Mucosa of rectum (tissue), 2 donors: ENCODE results near the gene AMBRA1.

Source experiments
- H3K27ac ChIP-seq, 2 donors: one replicate each; pipeline ENCODE4 v1.7.0; 2013; ENCODE audit warnings: inconsistent platforms in 2 of 2, low read depth in 2 of 2, low read length in 2 of 2
- H3K27me3 ChIP-seq, 2 donors: one replicate each; pipeline ENCODE4 v1.7.0; 2013; ENCODE audit warnings: low read length in 2 of 2; ENCODE audit not compliant: control insufficient read depth in 2 of 2, insufficient read depth in 2 of 2
- H3K36me3 ChIP-seq, 2 donors: one replicate each; pipeline ENCODE4 v1.7.0; 2013; ENCODE audit warnings: low read length in 2 of 2; ENCODE audit not compliant: control insufficient read depth in 2 of 2, insufficient read depth in 2 of 2
- H3K4me1 ChIP-seq, 2 donors: one replicate each; pipeline ENCODE4 v1.7.0; 2013; ENCODE audit warnings: low read length in 2 of 2, mild to moderate bottlenecking in 1 of 2; ENCODE audit not compliant: control insufficient read depth in 2 of 2, insufficient read depth in 2 of 2
- H3K4me3 ChIP-seq, 2 donors: one replicate each; pipeline ENCODE4 v1.7.0; 2013; ENCODE audit warnings: low read length in 2 of 2
- H3K9ac ChIP-seq, 2 donors: one replicate each; pipeline ENCODE4 v1.7.0; 2013; ENCODE audit warnings: low read length in 2 of 2, low read depth in 1 of 2, mild to moderate bottlenecking in 1 of 2
- H3K9me3 ChIP-seq, 2 donors: one replicate each; pipeline ENCODE4 v1.7.0; 2013; ENCODE audit warnings: low read length in 2 of 2; ENCODE audit not compliant: control insufficient read depth in 2 of 2
- donor health status: healthy.
- donor health status: Normal muscosa, but diverticular disease.

The AMBRA1 gene

DNA sequence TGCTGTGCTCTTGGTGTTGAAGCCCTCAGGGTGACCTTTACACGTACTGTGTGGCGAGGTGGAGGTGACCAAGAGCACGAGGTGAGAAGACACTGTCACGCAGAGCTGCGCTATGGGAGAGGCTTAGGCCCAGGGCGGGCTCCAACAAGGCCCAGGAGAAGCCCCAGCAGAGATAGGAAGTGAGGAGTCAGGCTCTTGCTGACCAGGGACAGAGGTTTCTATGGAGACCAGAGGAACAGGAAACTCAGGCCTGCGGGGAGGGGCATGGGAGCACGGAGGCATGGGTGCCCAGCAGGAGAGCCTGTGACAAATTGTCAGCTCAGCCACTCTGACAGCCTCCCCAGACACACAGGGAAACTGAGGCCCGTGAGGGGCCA is 230.8 kb downstream of the AMBRA1 start:
- Histone ChIP-seq H3K9ac (no peak overlapping the region), H3K27me3 (no peaks in the 10 kb centered on the region), H3K4me3 (no peak overlapping the region), H3K27ac (peak overlapping the region; percentile 26 to 58), H3K9me3 (no peaks in the 10 kb centered on the region), H3K36me3 (peaks cover 0 to 6% of the 10 kb centered on the region in 2 donors), H3K4me1 (peaks cover 16 to 20% of the 10 kb centered on the region in 2 donors)

DNA sequence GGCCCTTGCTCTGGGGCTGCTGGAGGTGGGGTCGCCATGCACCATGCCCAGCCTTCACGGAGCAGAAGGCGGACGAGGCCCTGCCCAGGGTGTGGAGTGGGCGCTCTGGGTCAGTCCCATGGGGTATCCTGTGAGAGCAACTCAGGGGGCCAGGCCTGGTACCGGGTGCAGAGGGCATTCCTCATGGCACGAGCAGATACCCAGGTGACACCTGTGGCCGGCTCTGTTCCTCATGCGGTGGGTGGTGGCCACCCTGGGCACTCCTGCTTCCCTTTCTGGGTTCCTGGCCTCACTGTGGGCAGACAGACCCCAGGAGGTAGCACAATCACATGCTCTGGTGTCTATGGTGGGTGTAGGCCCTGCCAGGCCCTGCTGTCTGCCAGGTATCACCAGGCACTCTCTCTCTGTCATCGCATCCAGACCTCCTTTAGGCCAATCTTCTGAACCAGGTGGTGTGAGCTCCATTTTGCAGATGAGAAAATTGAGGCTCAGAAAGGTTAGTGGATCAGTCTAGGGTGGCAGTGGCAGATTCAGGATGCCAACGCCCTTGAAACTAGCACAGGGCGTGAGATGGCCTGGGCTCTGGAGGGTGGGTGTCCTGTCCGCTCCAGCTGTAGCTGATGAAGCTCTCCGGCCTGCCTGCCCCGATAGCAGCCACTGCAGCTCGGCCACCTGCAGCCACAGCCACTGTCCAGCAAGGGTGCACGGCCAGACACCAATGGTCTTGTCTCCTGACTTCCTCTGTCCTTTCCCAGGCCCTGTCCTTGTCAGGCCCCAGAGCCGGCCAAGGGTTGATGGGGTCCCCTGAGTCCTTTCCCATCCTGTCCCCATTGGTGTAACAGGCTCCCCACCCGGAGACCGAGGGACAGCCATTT is 231.4 kb downstream of the AMBRA1 start:
- no peaks in the 10 kb centered on the region for H3K9me3 ChIP-seq
- peak overlapping the region; percentile 26 to 70 for H3K27ac ChIP-seq
- H3K9ac ChIP-seq = peak overlapping the region in 1 of 2 donors; percentile 34
- H3K36me3 ChIP-seq = peaks cover 0 to 4% of the 10 kb centered on the region in 2 donors
- H3K4me1 ChIP-seq = peaks cover 16 to 20% of the 10 kb centered on the region in 2 donors
- H3K27me3 ChIP-seq = no peaks in the 10 kb centered on the region
- peak overlapping the region; percentile 14 to 37 for H3K4me3 ChIP-seq

DNA sequence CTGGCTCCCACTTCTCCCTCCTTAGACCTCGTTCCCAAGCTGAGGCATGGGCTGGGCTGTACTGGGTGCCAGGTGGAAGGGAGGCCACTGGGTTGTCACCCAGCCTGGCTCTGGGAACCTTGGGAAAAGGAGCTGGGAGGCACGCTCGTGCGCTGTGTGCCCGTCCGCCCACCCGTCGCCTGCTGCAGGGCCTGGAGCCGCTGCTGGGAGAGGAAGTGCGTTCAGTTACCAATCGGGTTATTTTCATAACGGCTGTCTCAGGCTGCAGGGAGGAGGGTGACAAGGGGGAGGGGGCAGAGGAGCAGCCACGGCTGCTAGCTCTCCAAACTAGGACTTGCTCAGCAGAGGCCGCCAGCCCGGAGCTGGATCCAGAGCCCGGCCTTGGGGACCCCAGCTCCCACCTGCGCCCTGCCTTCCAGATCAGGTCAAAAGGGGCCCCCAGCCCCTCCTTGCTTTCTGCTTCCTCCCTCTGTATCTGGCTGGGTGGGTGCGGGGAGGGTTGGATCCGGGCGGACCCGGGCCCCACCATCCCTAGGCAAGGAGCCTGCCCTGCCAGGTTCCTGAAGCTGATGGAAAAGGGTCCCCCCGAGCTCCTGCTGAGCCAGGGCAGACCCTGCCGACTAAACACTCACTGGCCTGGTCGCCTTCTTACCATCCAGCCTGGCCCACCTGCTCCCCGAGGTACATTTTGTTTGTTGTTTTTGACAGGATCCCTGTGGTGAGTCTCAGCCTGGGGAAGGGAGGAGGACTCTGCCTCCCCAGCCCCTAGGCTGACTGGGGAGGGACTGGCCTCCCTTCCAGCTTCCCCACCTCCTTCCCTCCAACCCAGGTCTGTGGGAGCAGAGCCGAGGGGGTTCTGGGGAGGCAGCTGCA is 232.3 kb downstream of the AMBRA1 start:
- Histone ChIP-seq H3K36me3 (peaks cover 0 to 4% of the 10 kb centered on the region in 2 donors), H3K9me3 (no peaks in the 10 kb centered on the region), H3K4me1 (peaks cover 16 to 20% of the 10 kb centered on the region in 2 donors), H3K27ac (peak overlapping the region; percentile 48 to 70), H3K9ac (peak overlapping the region; percentile 34 to 52), H3K4me3 (peak overlapping the region; percentile 14 to 52), H3K27me3 (no peaks in the 10 kb centered on the region)

DNA sequence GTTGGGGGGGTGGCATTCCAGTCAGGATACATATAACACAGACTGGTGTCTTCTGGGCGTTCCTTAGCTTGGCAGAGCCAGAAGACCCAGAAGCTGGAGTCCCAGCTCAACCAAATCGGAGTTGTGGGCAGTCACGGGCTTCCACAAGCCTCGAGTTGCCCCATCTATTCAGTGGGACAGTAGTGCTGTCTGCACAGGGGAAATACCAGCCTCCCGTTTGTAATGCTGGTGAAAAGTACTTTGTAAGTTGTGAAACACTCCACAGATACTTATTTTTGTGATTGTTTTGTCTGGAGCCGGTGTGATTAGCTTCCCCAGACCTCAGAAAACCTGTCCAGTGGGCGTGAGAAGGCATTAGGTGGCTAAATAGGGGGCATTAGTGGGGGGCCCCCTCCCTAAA is 232.9 kb downstream of the AMBRA1 start:
- H3K27me3 ChIP-seq = no peaks in the 10 kb centered on the region
- H3K4me1 ChIP-seq = peaks cover 16 to 20% of the 10 kb centered on the region in 2 donors
- H3K36me3 ChIP-seq = peaks cover 0 to 4% of the 10 kb centered on the region in 2 donors
- no peaks in the 10 kb centered on the region for H3K9me3 ChIP-seq
- H3K4me3 ChIP-seq = peak overlapping the region in 1 of 2 donors; percentile 52
- peak overlapping the region in 1 of 2 donors; percentile 1 for H3K9ac ChIP-seq
- H3K27ac ChIP-seq = peak overlapping the region; percentile 48 to 70

DNA sequence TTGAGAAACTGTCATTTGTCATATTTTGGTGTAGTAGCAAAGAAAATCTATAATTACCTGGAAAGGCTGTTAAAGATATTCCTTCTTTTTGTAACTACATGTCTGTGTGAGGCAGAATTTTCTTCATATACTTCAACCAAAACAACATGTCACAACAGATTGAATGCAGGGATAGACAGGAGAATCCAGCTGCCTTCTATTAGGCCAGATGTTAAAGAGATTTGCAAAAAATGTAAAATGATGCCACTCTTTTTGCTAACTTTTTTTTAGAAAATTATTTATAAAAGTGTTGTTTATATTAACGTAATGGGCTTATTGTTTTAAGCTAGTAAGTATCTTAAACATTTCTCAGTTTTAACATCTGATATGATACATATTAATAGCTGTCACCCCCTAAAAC is 233.9 kb downstream of the AMBRA1 start:
- Histone ChIP-seq H3K27ac (no peak overlapping the region), H3K36me3 (peaks cover 0 to 4% of the 10 kb centered on the region in 2 donors), H3K4me3 (no peak overlapping the region), H3K4me1 (peaks cover 16 to 20% of the 10 kb centered on the region in 2 donors), H3K27me3 (no peaks in the 10 kb centered on the region), H3K9ac (no peak overlapping the region), H3K9me3 (no peaks in the 10 kb centered on the region)

DNA sequence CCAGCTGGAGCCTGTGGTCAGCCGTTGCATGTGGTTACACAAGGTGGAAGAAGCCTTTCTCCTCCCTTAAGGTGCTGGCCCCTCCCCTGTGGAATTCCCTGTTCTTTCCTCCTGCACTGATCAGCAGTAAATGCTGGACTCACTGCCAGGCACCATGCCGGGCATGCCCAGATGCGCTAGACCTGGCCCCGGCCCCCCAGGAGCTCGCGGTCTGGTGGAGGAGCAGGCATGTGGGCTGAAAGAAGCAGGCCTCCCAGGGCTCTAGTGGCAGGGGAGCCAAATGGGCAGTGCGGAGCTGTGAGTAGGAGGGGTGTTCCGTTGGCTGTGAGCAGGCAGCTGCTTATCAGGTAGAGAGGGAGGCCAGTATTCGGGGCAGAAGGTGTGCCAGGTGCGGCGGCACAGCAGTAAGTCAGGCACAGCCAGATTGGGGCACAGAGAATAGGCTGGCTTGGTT is 236.3 kb downstream of the AMBRA1 start:
- no peak overlapping the region for H3K9ac ChIP-seq
- H3K9me3 ChIP-seq = no peaks in the 10 kb centered on the region
- peak overlapping the region in 1 of 2 donors; percentile 14 for H3K4me3 ChIP-seq
- peaks cover 0 to 3% of the 10 kb centered on the region in 2 donors for H3K36me3 ChIP-seq
- no peak overlapping the region for H3K27ac ChIP-seq
- H3K4me1 ChIP-seq = peaks cover 15 to 16% of the 10 kb centered on the region in 2 donors
- H3K27me3 ChIP-seq = no peaks in the 10 kb centered on the region

DNA sequence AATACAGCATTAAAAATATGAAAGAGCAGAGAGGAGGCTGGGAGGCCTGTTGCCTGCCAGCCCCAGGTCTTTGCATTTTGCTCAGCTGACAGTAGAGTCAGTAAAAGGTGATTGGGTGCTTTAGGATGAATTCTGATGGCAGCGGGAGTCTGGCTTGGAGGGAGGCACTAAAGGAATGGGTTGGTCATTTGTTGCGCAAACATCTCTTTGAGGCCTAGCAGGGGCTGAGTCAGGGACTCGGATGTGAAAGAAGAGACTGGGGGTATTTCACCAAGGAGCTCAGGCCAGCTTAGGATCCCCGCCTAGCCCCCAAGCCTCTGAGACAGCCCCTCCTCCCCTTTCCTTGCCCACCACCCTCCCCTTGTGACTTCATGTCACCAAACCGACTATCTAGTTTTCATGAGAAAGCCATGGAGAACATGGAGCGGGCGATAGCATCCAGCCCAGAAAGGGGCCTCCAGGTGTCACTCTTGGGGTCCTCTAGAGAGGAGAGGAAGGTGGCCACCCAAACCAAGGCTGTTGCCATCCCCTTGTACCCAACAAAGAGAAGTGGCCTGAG is 236.8 kb downstream of the AMBRA1 start:
- Histone ChIP-seq H3K4me1 (peaks cover 11 to 13% of the 10 kb centered on the region in 2 donors), H3K36me3 (peaks cover 0 to 3% of the 10 kb centered on the region in 2 donors), H3K4me3 (peak overlapping the region in 1 of 2 donors; percentile 14), H3K27me3 (no peaks in the 10 kb centered on the region), H3K9ac (no peak overlapping the region), H3K9me3 (no peaks in the 10 kb centered on the region), H3K27ac (no peak overlapping the region)

DNA sequence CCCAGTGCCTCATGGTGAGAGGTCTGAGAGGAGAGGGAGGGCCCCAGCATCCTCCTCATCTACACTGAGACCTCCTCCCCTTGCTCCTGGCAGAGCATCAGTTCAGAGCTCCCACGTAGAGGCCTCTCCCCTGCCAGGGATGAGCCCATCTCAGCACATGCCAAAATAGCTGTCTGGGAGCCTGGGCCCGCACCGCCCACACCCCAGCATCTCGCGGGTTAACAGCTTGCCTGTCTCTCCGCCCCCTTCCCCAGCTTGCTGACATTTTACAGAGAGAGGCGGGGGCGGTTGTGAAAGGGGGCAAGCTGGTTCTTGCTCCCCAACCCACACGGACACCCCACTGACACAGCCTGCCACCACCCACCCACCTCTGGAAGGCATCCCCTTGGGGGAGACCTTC is 240.1 kb downstream of the AMBRA1 start:
- no peak overlapping the region for H3K4me3 ChIP-seq
- H3K9ac ChIP-seq = no peak overlapping the region
- H3K9me3 ChIP-seq = no peaks in the 10 kb centered on the region
- peaks cover 0 to 3% of the 10 kb centered on the region in 2 donors for H3K36me3 ChIP-seq
- H3K27ac ChIP-seq = no peak overlapping the region
- H3K27me3 ChIP-seq = no peaks in the 10 kb centered on the region
- H3K4me1 ChIP-seq = peaks cover 4 to 11% of the 10 kb centered on the region in 2 donors

DNA sequence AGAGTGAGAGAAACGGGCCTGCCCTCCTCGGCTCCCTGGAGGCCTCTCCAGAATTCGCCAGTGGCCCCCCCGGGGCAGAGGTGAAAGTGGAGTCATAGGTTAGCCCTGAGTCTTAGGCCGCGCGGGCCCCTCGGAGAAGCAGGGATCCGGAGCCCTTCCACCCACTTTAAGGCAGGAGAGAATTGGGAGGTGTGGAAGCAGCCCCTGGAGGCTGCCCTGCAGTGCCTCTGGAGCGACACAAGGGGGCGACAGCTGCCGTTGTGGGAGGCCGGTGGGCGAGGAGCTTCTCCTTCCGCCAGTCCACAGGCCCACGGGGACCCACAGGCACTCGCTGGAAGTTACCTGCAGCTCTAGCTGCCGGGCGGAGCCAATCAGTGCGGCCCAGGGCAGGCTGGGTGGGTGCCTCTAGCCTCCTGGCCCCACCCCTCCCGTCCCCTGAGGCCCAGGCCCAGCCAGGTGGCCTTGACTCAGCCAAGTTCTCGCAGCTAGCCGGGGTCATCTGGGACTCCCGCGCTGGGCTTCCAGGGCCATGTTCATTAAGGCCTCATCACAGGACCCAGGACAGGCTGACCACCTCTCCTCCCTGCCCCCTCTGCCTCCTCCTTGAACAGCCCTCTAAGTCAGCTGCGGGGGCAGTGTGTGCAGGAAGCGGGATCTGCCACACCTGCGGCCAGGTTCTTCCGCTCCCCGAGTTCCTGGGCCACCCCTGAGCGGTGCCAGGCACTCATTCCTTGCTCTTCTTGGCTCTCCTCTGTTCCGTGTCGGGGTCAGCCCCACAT is 241.6 kb downstream of the AMBRA1 start:
- Histone ChIP-seq H3K9me3 (no peaks in the 10 kb centered on the region), H3K9ac (no peak overlapping the region), H3K27me3 (no peaks in the 10 kb centered on the region), H3K27ac (peak overlapping the region in 1 of 2 donors; percentile 23), H3K4me3 (peak overlapping the region in 1 of 2 donors; percentile 20), H3K4me1 (peaks cover 12 to 20% of the 10 kb centered on the region in 2 donors), H3K36me3 (peaks cover 0 to 3% of the 10 kb centered on the region in 2 donors)
